K562 (cell line): ENCODE measurements around the gene PCF11. TPM values are rescaled to one million over a fixed set of nuclear protein-coding genes. Genes with fewer than 3 reads are reported as not detected.

Experiments used
- ATAC-seq: fragments of 200-7000 bp; cut with Tn5 transposase; 3 replicates; pipeline ENCODE4 v1.9.1; 2020; ENCODE audit warnings: moderate library complexity
- BruUV-seq: library from RNA; stranded (reverse); fragments of 400-500 nt; replicated peaks from 2 replicates; lab custom pipeline; 2021; lab: Mats Ljungman, UMichigan
- CTCF ChIA-PET: fragments of 300-600 bp; formaldehyde crosslinking; extraction: SDS; loops from one replicate; lab custom pipeline; 2021; ENCODE audit warnings: low intra/inter-chr PET ratio; lab: Yijun Ruan, JAX
- POLR2A ChIA-PET: fragments of 300-600, 350-650 bp; sonication (Branson Sonifier 250); formaldehyde crosslinking; extraction: SDS; loops from one replicate; lab custom pipeline; 2021; ENCODE audit warnings: antibody characterized with exemption, inconsistent platforms; lab: Yijun Ruan, JAX
- DNase-seq, 4 experiments: peaks; one replicate each; pipeline versions ENCODE4 v3.0.0 to v3.0.0-alpha.2; 2011 to 2018; ENCODE audit warnings: low spot score in 3 of 4, mixed read lengths in 3 of 4; ENCODE audit errors: extremely low read depth in 1 of 4
- FAIRE-seq: peaks from 2 replicates; lab custom pipeline; 2011; peaks lifted over from hg19 to GRCh38; lab: Jason Lieb, UNC
- H2AFZ ChIP-seq: 2 replicates; pipeline ENCODE4 v1.6.0; 2011; ENCODE audit warnings: low read depth, low read length, control low read depth, inconsistent platforms
- H3K27ac ChIP-seq: fragments of 200-600 bp; 3 replicates; pipeline ENCODE4 v1.8.0; 2011; ENCODE audit warnings: low read depth, mild to moderate bottlenecking, control low read depth, inconsistent platforms, low read length, moderate library complexity, mixed read lengths; ENCODE audit errors: extremely low read depth
- H3K27me3 ChIP-seq, 2 experiments: fragments of 300-600 bp in 1 of 2; 2 replicates in 1 of 2; 3 replicates in 1 of 2; pipeline versions ENCODE4 v1.6.0 to v1.8.0; 2011; ENCODE audit warnings: inconsistent platforms in 2 of 2, low read length in 2 of 2, mild to moderate bottlenecking in 1 of 2, mixed read lengths in 1 of 2, moderate library complexity in 1 of 2; ENCODE audit not compliant: control insufficient read depth in 2 of 2, insufficient read depth in 2 of 2
- H3K36me3 ChIP-seq: fragments of 300-600 bp; 3 replicates; pipeline ENCODE4 v1.8.0; 2011; ENCODE audit warnings: mild to moderate bottlenecking, low read length, inconsistent platforms; ENCODE audit not compliant: control insufficient read depth, insufficient read depth
- H3K4me1 ChIP-seq, 2 experiments: fragments of 200-600 bp in 1 of 2; replicated peaks in 1 of 2; 2 replicates in 1 of 2; 3 replicates in 1 of 2; pipeline versions ENCODE4 v1.5.1 to v1.8.0; 2011; ENCODE audit warnings: inconsistent platforms in 2 of 2, low read length in 2 of 2, mild to moderate bottlenecking in 1 of 2, mixed read lengths in 1 of 2, moderate library complexity in 1 of 2; ENCODE audit not compliant: control insufficient read depth in 2 of 2, insufficient read depth in 2 of 2
- H3K4me2 ChIP-seq: 2 replicates; pipeline ENCODE4 v1.6.1; 2011; ENCODE audit warnings: low read length, control low read depth, inconsistent platforms, mixed read lengths; ENCODE audit not compliant: insufficient read depth
- H3K4me3 ChIP-seq: fragments of 200-600 bp; sonication (generic), shearing (Covaris generic); 2 replicates; pipeline ENCODE4 v1.5.1; 2016; ENCODE audit warnings: control low read depth, inconsistent platforms
- H3K79me2 ChIP-seq: fragments of 200-600 bp; 3 replicates; pipeline ENCODE4 v1.8.0; 2011; ENCODE audit warnings: low read length, inconsistent platforms; ENCODE audit not compliant: control insufficient read depth, insufficient read depth
- H3K9ac ChIP-seq, 2 experiments: 2 replicates each; pipeline versions ENCODE4 v1.6.0 to v1.6.1; 2011; ENCODE audit warnings: low read depth in 2 of 2, low read length in 2 of 2, control low read depth in 1 of 2, inconsistent platforms in 1 of 2, mild to moderate bottlenecking in 1 of 2, mixed read lengths in 1 of 2; ENCODE audit not compliant: insufficient read depth in 1 of 2
- H3K9me1 ChIP-seq: one replicate; pipeline ENCODE4 v1.6.0; 2011; ENCODE audit warnings: inconsistent platforms, mild to moderate bottlenecking, low read length, moderate library complexity; ENCODE audit not compliant: control insufficient read depth, insufficient read depth
- H3K9me3 ChIP-seq: replicated peaks from 2 replicates; pipeline ENCODE4 v1.5.1; 2011; ENCODE audit warnings: low read depth, low read length, inconsistent platforms; ENCODE audit not compliant: control insufficient read depth, insufficient read depth
- H4K20me1 ChIP-seq: replicated peaks from 2 replicates; pipeline ENCODE4 v1.6.1; 2011; ENCODE audit warnings: low read length, inconsistent platforms, mixed read lengths; ENCODE audit not compliant: control insufficient read depth, insufficient read depth
- CHD7 ChIP-seq: fragments of 200-600 bp; sonication (generic); IDR thresholded peaks from one replicate; pipeline ENCODE4 v1.6.1; 2012; ENCODE audit warnings: mild to moderate bottlenecking, low read depth, low read length, inconsistent platforms
- FOXK2 ChIP-seq, 2 experiments: fragments of 450-650 bp; IDR thresholded peaks in 1 of 2; conservative IDR thresholded peaks in 1 of 2; 2 replicates each; pipeline ENCODE4 v1.6.1; 2016; ENCODE audit warnings: low read depth in 2 of 2, mild to moderate bottlenecking in 1 of 2
- NONO ChIP-seq, 2 experiments: fragments of 200-400 bp in 1 of 2; fragments of 450-650 bp in 1 of 2; formaldehyde crosslinking in 1 of 2; IDR thresholded peaks; 2 replicates each; pipeline ENCODE4 v1.6.1; 2017; ENCODE audit warnings: low read depth in 2 of 2, mild to moderate bottlenecking in 2 of 2, moderate library complexity in 2 of 2, low read length in 1 of 2
- PHF20 ChIP-seq: fragments of 450-650 bp; IDR thresholded peaks from 2 replicates; pipeline ENCODE4 v1.6.1; 2018; ENCODE audit not compliant: partially characterized antibody
- SIN3B ChIP-seq: fragments of 450-650 bp; IDR thresholded peaks from 2 replicates; pipeline ENCODE4 v1.6.1; 2017; ENCODE audit warnings: low read depth, mild to moderate bottlenecking, moderate library complexity
- SREBF1 ChIP-seq: fragments of 150-350 bp; IDR thresholded peaks from 2 replicates; pipeline ENCODE4 v1.6.1; 2014; ENCODE audit warnings: antibody characterized with exemption, low read depth, low read length, borderline replicate concordance
- STAG1 ChIP-seq: sonication (generic); formaldehyde crosslinking; IDR thresholded peaks from 2 replicates; pipeline ENCODE4 v1.5.0; 2020; ENCODE audit warnings: missing genetic modification reagents, borderline replicate concordance
- ZBTB43 ChIP-seq: sonication (generic); formaldehyde crosslinking; IDR thresholded peaks from 2 replicates; pipeline ENCODE4 v1.8.0; 2023; ENCODE audit warnings: mild to moderate bottlenecking, missing genetic modification reagents
- ZFX ChIP-seq: sonication (generic); formaldehyde crosslinking; IDR thresholded peaks from 2 replicates; pipeline ENCODE4 v1.8.0; 2022; ENCODE audit warnings: mild to moderate bottlenecking, missing genetic modification reagents, moderate library complexity
- WGBS: fragments of 100-300 bp; shearing (Covaris generic); methylation state at CpG from one replicate; pipeline ENCODE4 v1.1.6; 2016; ENCODE audit warnings: low coverage, mixed read lengths; ENCODE audit not compliant: insufficient coverage; ENCODE audit errors: missing lambda C conversion rate; 5-methylcytosine and 5-hydroxymethylcytosine counted together
- in situ Hi-C: fragments of 300-500 bp; cut with MboI; formaldehyde crosslinking; loops from 4 replicates; pipeline ENCODE4 v1.15.0; 2018; ENCODE audit warnings: inconsistent platforms, mixed read lengths
- intact Hi-C: fragments of 100-400 bp; cut with micrococcal nuclease; formaldehyde crosslinking; loops from 2 replicates; pipeline ENCODE4 v1.14.2; 2022
- polyA plus RNA-seq, 8 experiments: library from polyadenylated mRNA; depleted of rRNA in 4 of 8; stranded (reverse) in 5 of 8; unstranded in 3 of 8; fragments of >200 nt; fragmentation: Nextera tagmentation in 2 of 8; fragmentation: Illumina TruSeq in 1 of 8; extraction: Ambion mirVana in 2 of 8; extraction: Trizol in 1 of 8; gene quantifications; 2 replicates each; pipeline versions ENCODE4 v1.2.1 to v1.2.3, GENCODE V29; 2011 to 2014; ENCODE audit warnings: inconsistent platforms in 1 of 8, missing spikeins in 1 of 8
- total RNA-seq, 7 experiments: library from RNA; depleted of rRNA in 6 of 7; stranded (reverse); fragments of >200 nt in 6 of 7; fragmentation: Illumina TruSeq in 2 of 7; extraction: Trizol in 2 of 7; gene quantifications; 2 replicates each; pipeline versions ENCODE4 v1.2.1 to v1.2.3, GENCODE V29; 2011 to 2021; ENCODE audit warnings: low replicate concordance in 1 of 7

PCF11 gene
- total and polyA plus RNA-seq, 9 of the 15 experiments (the other 6 are each of a cell fraction or from before 2014, with no cell fraction given), result 9.3 to 91.6 (median 54.4) TPM

- Histone ChIP-seq H3K9ac (no peak overlapping the region), H3K9me3 (0 out of 2 replicates have a peak, but pooled peaks cover 1% of the 10 kb centered on the region), H3K9me1 (no peaks in the 10 kb centered on the region), H2AFZ (no peak overlapping the region), H3K4me3 (no peak overlapping the region), H3K79me2 (no peaks in the 10 kb centered on the region), H3K27ac (no peak overlapping the region), H3K4me1 (no peaks in the 10 kb centered on the region), H4K20me1 (no peaks in the 10 kb centered on the region), H3K36me3 (no peaks in the 10 kb centered on the region), H3K27me3 (0 out of 5 replicates have a peak, but pooled peaks cover 0 to 6% of the 10 kb centered on the region in 2 experiments), H3K4me2 (no peak overlapping the region)
- ATAC-seq (no peak), FAIRE-seq (no peak), DNase-seq (no peak)
- intact Hi-C loops (no loop called here), in situ Hi-C loops (no loop called here)
- 36% methylated on average over 1 of the region's 1 CpG for WGBS
- no peak for TF ChIP-seq ZBTB43
- no peak for TF ChIP-seq SREBF1
- no peak for TF ChIP-seq STAG1 (CRISPR knock-in tag)
- TF ChIP-seq NONO (IDR thresholded peaks at IDR 0.05; ENCODE audit: low read depth in 2 of 2, low read length in 1 of 2), result no peak
- TF ChIP-seq ZFX (CRISPR knock-in tag), result no peak
- TF ChIP-seq FOXK2 (conservative IDR thresholded peaks at IDR 0.05 in 1 of 2, IDR thresholded peaks at IDR 0.05 in 1 of 2; ENCODE audit: low read depth in 2 of 2), result no peak
- TF ChIP-seq SIN3B, result no peak
- no peak for TF ChIP-seq PHF20
- no peak for TF ChIP-seq CHD7
- POLR2A ChIA-PET, result no interaction called here
- CTCF ChIA-PET, result no interaction called here
- BruUV-seq, result no TSS peak
These were observed 65.6 kb downstream of the PCF11 start for GRCh38 chr11:83222499-83222898.
